Large intestine (tissue), 3 donors: ENCODE results near the gene LPP. TPM values are rescaled to one million over a fixed set of nuclear protein-coding genes. Genes with fewer than 3 reads are reported as not detected.

Source experiments
- DNase-seq, 2 donors: peaks; one replicate each; pipeline versions ENCODE4 v3.0.0 to v3.0.0-alpha.2; 2013
- H3K27ac ChIP-seq: one replicate; pipeline ENCODE4 v1.5.1; 2013; ENCODE audit warnings: low read length
- H3K27me3 ChIP-seq: 2 replicates; pipeline ENCODE4 v1.6.1; 2013; ENCODE audit warnings: low read length; ENCODE audit not compliant: control insufficient read depth, insufficient read depth
- H3K36me3 ChIP-seq: 2 replicates; pipeline ENCODE4 v1.6.1; 2013; ENCODE audit warnings: low read length; ENCODE audit not compliant: control insufficient read depth, insufficient read depth
- H3K4me1 ChIP-seq: one replicate; pipeline ENCODE4 v1.6.1; 2013; ENCODE audit warnings: low read length; ENCODE audit not compliant: control insufficient read depth, insufficient read depth
- H3K4me3 ChIP-seq: one replicate; pipeline ENCODE4 v1.5.1; 2013; ENCODE audit warnings: low read length
- H3K9me3 ChIP-seq: one replicate; pipeline ENCODE4 v1.6.1; 2013; ENCODE audit warnings: mild to moderate bottlenecking, low read depth, low read length, moderate library complexity; ENCODE audit not compliant: control insufficient read depth
- WGBS: methylation state at CpG from one replicate; pipeline ENCODE4 v1.1.5; 2013; ENCODE audit warnings: low lambda C conversion rate; ENCODE audit not compliant: insufficient coverage; 5-methylcytosine and 5-hydroxymethylcytosine counted together
- polyA plus RNA-seq: library from polyadenylated mRNA; unstranded; fragments of 120-200 nt; gene quantifications from one replicate; pipeline ENCODE4 v1.2.1, GENCODE V29; 2013

The LPP gene
- polyA plus RNA-seq, 1 donor, result 41.2 TPM

DNA sequence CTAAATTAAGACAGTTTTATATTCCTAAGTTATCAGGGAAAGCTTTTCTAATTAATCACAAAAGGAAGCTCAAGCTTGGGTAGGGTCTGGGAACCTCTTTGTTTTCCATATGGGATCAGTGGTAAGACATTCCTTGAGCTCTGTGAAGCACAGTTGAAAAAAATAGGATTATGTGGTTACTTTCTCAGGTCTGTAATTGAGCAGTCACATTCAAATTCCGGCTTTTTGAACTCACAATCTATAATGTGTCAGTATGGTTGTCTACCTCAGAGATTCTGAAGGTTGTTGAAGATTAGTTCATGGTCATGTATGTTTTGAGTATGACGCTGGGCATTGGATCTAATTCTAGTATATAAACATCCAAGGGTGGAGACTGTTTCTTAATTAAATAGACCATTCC, 364.5 kb downstream of the LPP start:
- Histone ChIP-seq H3K4me1 (no peaks in the 10 kb centered on the region), H3K9me3 (no peaks in the 10 kb centered on the region), H3K27ac (no peak overlapping the region), H3K4me3 (no peak overlapping the region), H3K27me3 (no peaks in the 10 kb centered on the region), H3K36me3 (no peaks in the 10 kb centered on the region)
- no peak for DNase-seq
- 100% methylated on average over 1 of the region's 2 CpGs for WGBS

DNA sequence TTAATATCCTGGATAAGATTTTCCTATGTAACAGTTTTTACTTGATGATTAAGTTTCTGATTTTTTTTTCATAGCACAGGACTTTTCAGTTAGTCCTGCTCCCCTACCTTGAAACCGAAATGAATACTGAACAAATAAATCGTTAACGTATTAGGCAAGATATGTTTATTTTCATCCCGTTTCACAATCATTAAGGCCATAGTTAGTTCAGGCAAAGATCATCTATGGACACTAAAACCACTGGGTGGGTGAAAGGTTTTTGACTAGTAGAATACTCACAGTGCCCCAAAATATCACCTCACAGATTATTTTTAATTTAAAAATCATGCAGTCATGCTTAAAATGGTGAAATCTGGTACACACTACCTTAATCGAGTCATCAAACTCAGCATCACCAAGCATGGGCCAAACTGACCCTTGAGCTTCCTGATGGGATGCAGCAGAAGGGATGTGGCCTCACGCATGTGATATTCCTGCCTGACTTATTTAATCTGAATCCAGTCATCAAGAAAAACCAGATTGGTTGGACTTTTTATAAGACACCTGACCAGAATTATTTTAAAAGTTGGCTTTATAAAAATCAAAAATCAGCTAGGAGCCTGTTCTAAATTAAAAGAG, 365.0 kb downstream of the LPP start:
- H3K36me3 ChIP-seq, result peaks cover 2% of the 10 kb centered on the region
- no peaks in the 10 kb centered on the region for H3K9me3 ChIP-seq
- 75% methylated on average over 1 of the region's 6 CpGs for WGBS
- no peaks in the 10 kb centered on the region for H3K4me1 ChIP-seq
- no peak overlapping the region for H3K27ac ChIP-seq
- H3K4me3 ChIP-seq, result no peak overlapping the region
- DNase-seq, result no peak
- no peaks in the 10 kb centered on the region for H3K27me3 ChIP-seq

DNA sequence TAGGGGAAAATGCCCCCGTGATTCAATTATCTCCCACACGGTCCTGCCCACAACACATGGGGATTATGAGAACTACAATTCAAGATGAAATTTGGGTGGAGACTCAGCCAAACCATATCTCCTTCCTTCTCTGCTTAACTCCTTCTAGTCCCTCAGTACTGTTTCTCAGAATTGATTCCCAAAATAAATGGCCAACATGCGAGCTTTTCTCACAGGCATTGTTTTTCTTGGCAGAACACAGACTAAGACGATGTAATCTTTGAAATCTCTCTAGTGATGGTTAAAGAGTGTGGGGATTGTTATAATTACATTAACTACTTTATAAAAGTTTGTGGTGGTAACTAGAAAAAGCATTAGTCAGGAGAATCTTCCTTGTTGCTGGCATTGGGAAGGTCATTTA, 366.5 kb downstream of the LPP start:
- Histone ChIP-seq H3K27me3 (no peaks in the 10 kb centered on the region), H3K9me3 (no peaks in the 10 kb centered on the region), H3K36me3 (peaks cover 4% of the 10 kb centered on the region), H3K4me1 (no peaks in the 10 kb centered on the region), H3K4me3 (no peak overlapping the region), H3K27ac (no peak overlapping the region)
- DNase-seq, result no peak
- WGBS, result 83% methylated on average over 1 of the region's 4 CpGs

DNA sequence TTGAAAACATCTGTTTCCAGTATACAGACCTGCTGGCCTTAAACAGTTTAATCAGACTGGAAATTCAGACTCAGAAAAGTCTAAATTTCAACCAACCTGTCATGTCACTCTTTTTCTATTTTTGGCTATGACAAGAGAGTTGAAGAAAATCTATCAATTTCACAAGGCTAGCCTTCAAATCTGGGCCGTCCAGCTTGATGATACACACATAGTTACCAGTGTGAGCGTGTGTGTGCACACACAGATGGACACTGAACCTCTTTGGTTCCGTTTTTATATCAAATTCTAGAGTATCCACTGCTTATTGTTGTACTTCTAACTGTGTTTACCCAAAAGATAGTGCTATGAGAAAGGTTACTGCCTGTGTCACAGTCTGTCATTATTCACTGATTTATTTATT, 368.2 kb downstream of the LPP start:
- no peak for DNase-seq
- no CpG with 5 or more reads among the region's 3 CpGs for WGBS
- H3K36me3 ChIP-seq, result peaks cover 14% of the 10 kb centered on the region
- no peaks in the 10 kb centered on the region for H3K4me1 ChIP-seq
- no peaks in the 10 kb centered on the region for H3K9me3 ChIP-seq
- H3K27ac ChIP-seq, result no peak overlapping the region
- no peaks in the 10 kb centered on the region for H3K27me3 ChIP-seq
- no peak overlapping the region for H3K4me3 ChIP-seq

DNA sequence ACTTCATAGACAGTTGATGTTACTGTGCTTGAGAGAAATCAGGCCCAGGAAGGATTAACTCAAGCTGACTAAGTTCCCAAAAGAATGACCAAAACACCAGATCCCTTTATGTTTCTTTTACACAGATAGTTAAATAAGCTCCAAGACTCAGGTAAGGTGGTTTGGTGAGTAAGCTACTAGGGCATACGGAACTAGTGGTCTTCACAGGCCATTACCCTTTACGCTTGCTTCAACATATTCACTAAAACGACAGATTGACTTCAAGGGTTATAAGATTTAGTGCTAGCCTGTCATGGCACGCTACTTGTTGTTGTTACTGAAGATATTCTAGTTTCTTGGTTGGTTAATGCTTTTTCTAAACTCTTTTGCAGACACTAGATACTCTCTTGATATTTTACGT, 369.3 kb downstream of the LPP start:
- WGBS, result 94% methylated on average over 3 of the region's 5 CpGs
- H3K27me3 ChIP-seq, result no peaks in the 10 kb centered on the region
- peaks cover 14% of the 10 kb centered on the region for H3K36me3 ChIP-seq
- no peak for DNase-seq
- no peak overlapping the region for H3K4me3 ChIP-seq
- no peaks in the 10 kb centered on the region for H3K9me3 ChIP-seq
- no peak overlapping the region for H3K27ac ChIP-seq
- H3K4me1 ChIP-seq, result no peaks in the 10 kb centered on the region

DNA sequence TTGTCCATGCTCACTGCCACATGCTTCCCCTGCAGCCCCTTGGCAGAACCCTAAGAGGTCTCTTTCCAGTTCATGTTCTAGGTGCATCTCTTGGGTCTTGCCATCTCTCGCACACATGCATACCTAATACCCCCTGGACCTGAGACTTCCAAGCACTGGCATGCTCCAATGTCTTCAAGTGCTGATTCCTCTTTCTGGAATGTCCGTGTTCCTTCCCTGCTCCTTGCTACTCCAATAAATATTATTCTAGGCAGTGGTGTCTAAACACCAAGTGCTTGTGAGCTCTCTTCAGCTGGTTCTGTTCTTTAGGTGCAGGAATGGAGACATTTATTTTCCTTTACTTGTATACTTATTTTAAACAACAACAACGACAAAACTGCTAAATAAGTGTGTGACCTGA, 370.1 kb downstream of the LPP start:
- Histone ChIP-seq H3K9me3 (no peaks in the 10 kb centered on the region), H3K27me3 (no peaks in the 10 kb centered on the region), H3K36me3 (peaks cover 14% of the 10 kb centered on the region), H3K27ac (no peak overlapping the region), H3K4me3 (no peak overlapping the region), H3K4me1 (no peaks in the 10 kb centered on the region)
- DNase-seq, result no peak
- WGBS, result 67% methylated on average over 1 of the region's 3 CpGs

DNA sequence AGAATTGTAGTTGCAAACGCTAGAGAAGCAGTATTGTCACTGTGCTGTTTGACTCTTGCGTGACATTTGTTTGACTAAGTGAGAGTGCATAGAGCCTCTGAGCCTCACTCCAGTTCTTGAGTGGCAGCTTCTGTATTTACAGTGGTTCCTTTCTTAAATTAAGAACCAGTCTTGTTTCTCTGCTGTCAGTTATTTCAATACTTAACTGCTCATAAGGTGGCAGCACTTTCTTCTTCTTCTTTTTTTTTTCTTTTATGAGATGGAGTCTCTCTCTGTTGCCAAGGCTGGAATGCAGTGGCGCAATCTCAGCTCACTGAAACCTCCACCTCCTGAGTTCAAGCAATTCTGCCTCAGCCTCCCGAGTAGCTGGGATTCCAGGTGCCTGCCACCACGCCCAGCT, 372.1 kb downstream of the LPP start:
- peaks cover 14% of the 10 kb centered on the region for H3K36me3 ChIP-seq
- H3K4me3 ChIP-seq, result no peak overlapping the region
- H3K9me3 ChIP-seq, result no peaks in the 10 kb centered on the region
- no peaks in the 10 kb centered on the region for H3K4me1 ChIP-seq
- H3K27ac ChIP-seq, result no peak overlapping the region
- no peak for DNase-seq
- WGBS, result no CpG with 5 or more reads among the region's 5 CpGs
- H3K27me3 ChIP-seq, result no peaks in the 10 kb centered on the region

DNA sequence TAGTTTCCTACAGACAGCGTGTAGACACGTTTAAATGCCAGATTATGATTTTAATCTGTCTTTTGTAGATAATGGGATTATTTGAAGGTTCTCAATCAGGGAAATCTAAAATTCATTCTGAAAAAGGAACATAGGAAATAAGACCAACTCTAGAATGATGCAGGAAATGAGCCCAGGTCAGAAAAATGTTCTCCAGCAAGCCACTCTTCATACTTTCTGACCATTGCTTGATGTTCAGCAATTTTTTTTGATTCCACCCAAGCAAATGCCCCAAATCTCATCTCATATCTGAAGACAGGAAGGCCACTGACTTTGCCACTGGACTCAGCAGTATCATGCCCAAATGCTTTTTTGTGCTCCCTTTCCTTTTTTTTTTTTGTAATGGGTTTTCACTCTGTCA, 373.4 kb downstream of the LPP start:
- H3K4me3 ChIP-seq, result no peak overlapping the region
- H3K36me3 ChIP-seq, result peaks cover 14% of the 10 kb centered on the region
- no CpG with 5 or more reads among the region's 2 CpGs for WGBS
- no peak overlapping the region for H3K27ac ChIP-seq
- no peaks in the 10 kb centered on the region for H3K4me1 ChIP-seq
- DNase-seq, result no peak
- no peaks in the 10 kb centered on the region for H3K9me3 ChIP-seq
- H3K27me3 ChIP-seq, result no peaks in the 10 kb centered on the region

DNA sequence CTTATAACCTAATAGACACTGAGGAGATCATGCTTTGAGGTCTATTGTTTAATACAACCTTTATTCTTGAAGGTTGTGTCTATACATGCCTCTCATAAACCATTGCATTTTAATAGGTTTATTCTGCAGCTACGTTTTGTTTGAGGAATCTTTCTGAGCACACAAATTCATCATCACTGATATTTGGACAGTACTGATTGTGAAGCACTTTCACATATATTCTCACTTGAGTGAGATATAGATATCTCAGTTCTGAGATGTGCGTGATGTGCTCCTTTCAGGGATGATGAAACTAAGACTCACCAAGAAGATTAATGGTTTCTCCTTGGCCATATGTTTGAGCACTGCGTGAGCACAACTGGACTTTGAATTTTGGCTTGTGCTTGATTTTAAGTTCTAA, 374.4 kb downstream of the LPP start:
- DNase-seq, result no peak
- Histone ChIP-seq H3K27ac (no peak overlapping the region), H3K9me3 (no peaks in the 10 kb centered on the region), H3K27me3 (no peaks in the 10 kb centered on the region), H3K36me3 (peaks cover 14% of the 10 kb centered on the region), H3K4me1 (no peaks in the 10 kb centered on the region), H3K4me3 (no peak overlapping the region)
- 83% methylated on average over 1 of the region's 3 CpGs for WGBS

DNA sequence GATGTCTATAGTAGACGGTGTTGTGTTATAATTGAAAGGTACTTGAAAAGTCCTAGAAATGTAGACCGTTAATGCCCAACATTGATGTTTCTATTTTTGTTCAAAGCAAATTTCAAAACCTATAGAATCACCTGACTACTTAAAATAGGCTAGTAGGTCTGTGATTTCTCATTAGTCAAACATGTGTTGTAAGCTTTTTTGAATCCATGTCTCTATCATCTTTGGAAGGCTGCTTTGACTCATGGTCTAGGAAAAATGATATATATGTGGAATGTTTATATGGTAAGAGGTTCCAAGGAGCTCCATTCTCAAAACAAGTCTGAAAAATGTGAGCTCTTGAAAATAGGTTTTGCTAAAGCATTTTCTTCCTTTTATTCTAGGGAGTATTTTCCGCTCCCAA, 375.3 kb downstream of the LPP start:
- H3K9me3 ChIP-seq, result no peaks in the 10 kb centered on the region
- peaks cover 10% of the 10 kb centered on the region for H3K36me3 ChIP-seq
- WGBS, result 100% methylated on average over 1 of the region's 3 CpGs
- no peak for DNase-seq
- no peaks in the 10 kb centered on the region for H3K27me3 ChIP-seq
- H3K4me1 ChIP-seq, result no peaks in the 10 kb centered on the region
- no peak overlapping the region for H3K27ac ChIP-seq
- H3K4me3 ChIP-seq, result no peak overlapping the region

DNA sequence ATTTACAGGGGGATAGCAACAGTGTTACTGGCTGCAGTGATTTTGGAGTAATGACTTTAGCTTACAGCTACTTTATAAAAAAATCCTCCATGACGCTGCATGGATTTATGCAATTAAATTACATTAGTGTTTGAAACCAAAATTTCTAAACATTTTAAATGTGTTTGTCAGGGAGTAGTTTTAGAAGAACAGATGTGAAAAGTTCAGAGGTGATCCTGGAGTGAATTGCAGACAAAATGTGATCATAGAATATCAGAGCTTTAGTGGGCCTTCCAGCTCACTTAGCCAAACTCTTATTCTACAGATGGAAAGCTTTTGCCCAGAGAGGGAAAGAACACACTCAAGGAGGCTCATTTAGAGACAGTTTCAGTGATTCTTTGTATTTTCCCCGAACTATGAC, 376.3 kb downstream of the LPP start:
- no peaks in the 10 kb centered on the region for H3K4me1 ChIP-seq
- H3K27ac ChIP-seq, result no peak overlapping the region

More for the DNA sequence above, 376.3 kb downstream of the LPP start:
- Histone ChIP-seq H3K36me3 (peaks cover 10% of the 10 kb centered on the region), H3K4me3 (no peak overlapping the region), H3K27me3 (no peaks in the 10 kb centered on the region), H3K9me3 (no peaks in the 10 kb centered on the region)
- no peak for DNase-seq
- 86% methylated on average over 1 of the region's 2 CpGs for WGBS
